Activated CD4-positive, alpha-beta T cell treated with anti-CD3 and anti-CD28 coated beads for 36 hours (primary cell): ENCODE measurements around the gene MON2. TPM values are rescaled to one million over a fixed set of nuclear protein-coding genes. Genes with fewer than 3 reads are reported as not detected.

Experiments used
- ATAC-seq: fragments of 200-7000 bp; cut with Tn5 transposase; one replicate; pipeline ENCODE4 v1.10.0; 2021; ENCODE audit warnings: mild to moderate bottlenecking, moderate library complexity
- CTCF ChIA-PET: fragments of 350-600 bp; sonication (Branson Sonifier 250); formaldehyde crosslinking; loops from one replicate; lab custom pipeline; 2021; ENCODE audit warnings: antibody characterized with exemption; lab: Charles Lee
- POLR2A ChIA-PET: fragments of 350-600 bp; sonication (Branson Sonifier 250); formaldehyde crosslinking; loops from one replicate; lab custom pipeline; 2021; ENCODE audit warnings: antibody characterized with exemption, inconsistent platforms; lab: Charles Lee
- DNase-seq: peaks from one replicate; pipeline ENCODE4 v3.0.0-alpha.2; 2020
- H3K27ac Mint-ChIP-seq: one replicate; pipeline ENCODE4 v1.8.0; 2021; ENCODE audit warnings: mixed read lengths
- H3K27me3 Mint-ChIP-seq: one replicate; pipeline ENCODE4 v1.8.0; 2021; ENCODE audit warnings: mixed read lengths
- H3K36me3 Mint-ChIP-seq: one replicate; pipeline ENCODE4 v1.8.0; 2021; ENCODE audit warnings: low read depth, mixed read lengths
- H3K4me1 Mint-ChIP-seq: one replicate; pipeline ENCODE4 v1.8.0; 2021; ENCODE audit warnings: mixed read lengths
- H3K4me3 Mint-ChIP-seq: one replicate; pipeline ENCODE4 v1.8.0; 2021; ENCODE audit warnings: mild to moderate bottlenecking, moderate library complexity, mixed read lengths
- H3K9me3 Mint-ChIP-seq: one replicate; pipeline ENCODE4 v1.8.0; 2021; ENCODE audit warnings: low read depth, mixed read lengths
- intact Hi-C, 2 experiments: fragments of 100-400 bp; cut with DNase I in 1 of 2; cut with micrococcal nuclease in 1 of 2; formaldehyde crosslinking; loops; one replicate each; pipeline versions ENCODE4 v1.14.2 to v1.15.1; 2022 to 2024; cut with DNase I, micrococcal nuclease
- total RNA-seq, 2 experiments: library from RNA; stranded (reverse); gene quantifications; one replicate each; pipeline ENCODE4 v1.2.3, GENCODE V29; 2021

MON2 gene
- total RNA-seq, 2 experiments from 2014 or later: 26.9 to 31.3 TPM

- H3K27ac Mint-ChIP-seq: no peak overlapping the region
- CTCF ChIA-PET: no interaction called here
- no peaks in the 10 kb centered on the region for H3K9me3 Mint-ChIP-seq
- intact Hi-C loops: no loop called here
- no peak for DNase-seq
- no peaks in the 10 kb centered on the region for H3K27me3 Mint-ChIP-seq
- H3K4me1 Mint-ChIP-seq: no peaks in the 10 kb centered on the region
- no peak for ATAC-seq
- peaks cover 17% of the 10 kb centered on the region for H3K36me3 Mint-ChIP-seq
- POLR2A ChIA-PET: no interaction called here
- H3K4me3 Mint-ChIP-seq: no peak overlapping the region
These were observed 122.3 kb downstream of the MON2 start for GRCh38 chr12:62588916-62589315.

GRCh38 chr12:62597253-62597652 is 130.6 kb downstream of the MON2 start:
- Mint-ChIP-seq H3K4me3 (no peak overlapping the region), H3K27ac (no peak overlapping the region), H3K36me3 (no peaks in the 10 kb centered on the region), H3K27me3 (no peaks in the 10 kb centered on the region), H3K4me1 (peaks cover 7% of the 10 kb centered on the region), H3K9me3 (no peaks in the 10 kb centered on the region)
- ChIA-PET CTCF (interaction anchor here (0.5 kb wide), 1 partner anchor 200 kb away, joined by 3 read pairs; no protein-coding TSS in a partner anchor), POLR2A (no interaction called here)
- ATAC-seq (no peak), DNase-seq (no peak)
- intact Hi-C loops: no loop called here

DNA sequence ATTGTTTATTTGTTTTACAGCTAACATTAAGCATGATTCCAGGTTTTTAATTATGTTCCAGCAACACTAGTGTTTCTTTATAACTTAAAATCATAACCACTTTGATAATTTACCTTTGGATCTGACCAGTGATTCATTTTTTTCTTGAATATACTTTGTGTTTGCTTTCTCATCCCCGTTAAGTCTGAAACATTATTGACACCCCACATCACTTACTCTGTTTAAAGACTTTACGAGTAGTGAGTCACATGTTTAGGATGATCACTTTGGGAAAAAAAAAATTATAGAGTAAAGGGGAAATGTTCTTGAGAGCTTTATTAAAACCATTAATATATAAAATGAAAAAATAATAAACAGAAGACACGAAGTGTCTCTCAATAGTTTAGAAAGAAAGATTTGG is 132.2 kb downstream of the MON2 start:
- no peak for ATAC-seq
- CTCF ChIA-PET: interaction anchor here (0.7 to 1.3 kb wide), 3 partner anchors 22 to 195 kb away, joined by 3 to 4 read pairs (median 3); no protein-coding TSS in a partner anchor

DNA sequence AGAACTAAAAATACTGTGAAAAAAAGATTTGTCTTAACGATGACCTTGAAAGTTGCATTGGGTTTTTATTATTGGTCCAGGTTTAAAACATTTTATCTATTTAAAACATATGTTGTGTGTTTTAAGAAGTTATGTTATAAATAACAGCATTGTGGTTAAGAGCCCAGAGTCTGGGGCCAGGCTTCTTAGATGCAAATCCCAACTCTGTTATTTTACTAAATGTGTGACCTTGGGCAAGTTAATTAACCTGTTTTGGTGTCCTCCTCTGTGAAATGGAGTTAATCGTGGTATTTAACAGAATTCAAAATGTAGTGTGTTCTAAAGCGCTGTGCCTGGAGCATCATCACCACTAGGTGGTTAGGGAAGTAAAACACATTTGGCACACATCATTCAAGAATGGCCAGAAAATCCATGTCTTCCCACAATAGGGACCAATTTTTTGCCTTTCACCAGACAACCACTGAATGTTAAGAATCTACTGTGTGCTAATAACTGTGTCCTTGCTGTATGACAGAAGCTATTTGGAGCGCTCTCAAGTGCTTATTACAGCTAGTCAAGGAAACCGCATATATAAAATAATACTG is 133.3 kb downstream of the MON2 start:
- H3K4me1 Mint-ChIP-seq: peaks cover 14% of the 10 kb centered on the region
- H3K27me3 Mint-ChIP-seq: no peaks in the 10 kb centered on the region
- POLR2A ChIA-PET: no interaction called here
- no peaks in the 10 kb centered on the region for H3K9me3 Mint-ChIP-seq
- DNase-seq: no peak
- ATAC-seq: no peak
- intact Hi-C loops: loop anchor here (5.0 kb wide), 1 partner anchor 192 kb away; no protein-coding TSS in a partner anchor
- H3K36me3 Mint-ChIP-seq: peaks cover 7% of the 10 kb centered on the region
- H3K27ac Mint-ChIP-seq: no peak overlapping the region
- CTCF ChIA-PET: interaction anchor here (0.6 to 1.3 kb wide), 2 partner anchors 194 to 198 kb away, joined by 3 read pairs; no protein-coding TSS in a partner anchor
- no peak overlapping the region for H3K4me3 Mint-ChIP-seq

More for the DNA sequence above, 132.2 kb downstream of the MON2 start:
- Mint-ChIP-seq H3K27ac (no peak overlapping the region), H3K36me3 (no peaks in the 10 kb centered on the region), H3K4me1 (peaks cover 7% of the 10 kb centered on the region), H3K27me3 (no peaks in the 10 kb centered on the region), H3K9me3 (no peaks in the 10 kb centered on the region), H3K4me3 (no peak overlapping the region)
- intact Hi-C loops: no loop called here
- no peak for DNase-seq
- POLR2A ChIA-PET: no interaction called here

DNA sequence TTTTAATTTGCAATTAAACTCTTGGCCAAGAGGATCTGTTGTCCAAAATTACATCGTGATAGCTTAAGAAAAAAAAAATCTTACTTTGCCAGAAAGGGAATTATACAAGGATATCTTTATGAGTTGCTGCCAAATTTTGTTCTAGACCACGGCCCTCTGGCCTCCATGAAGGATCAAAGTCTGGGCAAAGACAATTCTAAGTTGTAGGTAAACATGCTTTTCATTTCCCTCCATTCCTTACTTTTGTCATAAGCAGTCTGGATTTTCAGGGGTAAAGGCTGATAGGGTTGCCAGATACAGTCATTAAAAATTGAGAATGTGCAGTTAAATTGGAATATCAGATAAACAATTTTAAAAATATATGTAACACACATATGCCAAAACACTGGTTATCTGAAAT is 135.1 kb downstream of the MON2 start:
- Mint-ChIP-seq H3K36me3 (peaks cover 8% of the 10 kb centered on the region), H3K27me3 (no peaks in the 10 kb centered on the region), H3K27ac (peak overlapping the region; percentile 74), H3K4me1 (peaks cover 31% of the 10 kb centered on the region), H3K4me3 (peak overlapping the region; percentile 77), H3K9me3 (no peaks in the 10 kb centered on the region)
- ATAC-seq (no peak), DNase-seq (no peak)
- ChIA-PET POLR2A (interaction anchor here (0.7 kb wide), 1 partner anchor 461 kb away, joined by 3 read pairs; no protein-coding TSS in a partner anchor), CTCF (no interaction called here)
- intact Hi-C loops: loop anchor here (1.0 to 5.0 kb wide), 5 partner anchors 40 to 1177 kb away; partner anchors contain the start of genes MON2 (in 1 of the 2), RXYLT1 (in 1 of the 2) and USP15 (in 1 of the 2)

GRCh38 chr12:62602255-62603060 is 135.8 kb downstream of the MON2 start:
- intact Hi-C loops: loop anchor here (1.0 to 5.0 kb wide), 7 partner anchors 39 to 1176 kb away; partner anchors contain the start of genes MON2 (in 2 of the 2), USP15 (in 2 of the 2) and RXYLT1 (in 1 of the 2)
- no peaks in the 10 kb centered on the region for H3K9me3 Mint-ChIP-seq

GRCh38 chr12:62603061-62603810 is 136.6 kb downstream of the MON2 start:
- peak; percentile 87 for DNase-seq
- ChIA-PET CTCF (interaction anchor here (0.8 to 1.8 kb wide), 11 partner anchors 10 to 210 kb away, joined by 3 to 9 read pairs (median 4); partner anchors contain the start of gene MON2), POLR2A (interaction anchor here (0.6 to 1.8 kb wide), 6 partner anchors 9 to 343 kb away, joined by 3 to 10 read pairs (median 4); partner anchors contain the start of gene USP15)
- intact Hi-C loops: loop anchor here (1.0 to 5.0 kb wide), 6 partner anchors 136 to 1176 kb away; partner anchors contain the start of genes MON2 (in 2 of the 2), USP15 (in 2 of the 2) and RXYLT1 (in 1 of the 2)
- peaks cover 8% of the 10 kb centered on the region for H3K36me3 Mint-ChIP-seq
- no peaks in the 10 kb centered on the region for H3K27me3 Mint-ChIP-seq
- peaks cover 35% of the 10 kb centered on the region for H3K4me1 Mint-ChIP-seq
- H3K27ac Mint-ChIP-seq: peak overlapping the region; percentile 97
- peak; percentile 78 for ATAC-seq
- H3K9me3 Mint-ChIP-seq: no peaks in the 10 kb centered on the region
- H3K4me3 Mint-ChIP-seq: peak overlapping the region; percentile 77

More at GRCh38 chr12:62602255-62603060, 135.8 kb downstream of the MON2 start:
- no peaks in the 10 kb centered on the region for H3K27me3 Mint-ChIP-seq
- ChIA-PET CTCF (interaction anchor here (0.7 to 1.8 kb wide), 10 partner anchors 10 to 311 kb away, joined by 3 to 9 read pairs (median 4); partner anchors contain the start of gene MON2), POLR2A (interaction anchor here (0.6 to 1.8 kb wide), 7 partner anchors 8 to 462 kb away, joined by 3 to 10 read pairs (median 3); partner anchors contain the start of gene USP15)
- peaks cover 35% of the 10 kb centered on the region for H3K4me1 Mint-ChIP-seq
- ATAC-seq (peak; percentile 67), DNase-seq (peak; percentile 90)
- H3K4me3 Mint-ChIP-seq: peak overlapping the region; percentile 77
- peaks cover 8% of the 10 kb centered on the region for H3K36me3 Mint-ChIP-seq
- peak overlapping the region; percentile 97 for H3K27ac Mint-ChIP-seq

DNA sequence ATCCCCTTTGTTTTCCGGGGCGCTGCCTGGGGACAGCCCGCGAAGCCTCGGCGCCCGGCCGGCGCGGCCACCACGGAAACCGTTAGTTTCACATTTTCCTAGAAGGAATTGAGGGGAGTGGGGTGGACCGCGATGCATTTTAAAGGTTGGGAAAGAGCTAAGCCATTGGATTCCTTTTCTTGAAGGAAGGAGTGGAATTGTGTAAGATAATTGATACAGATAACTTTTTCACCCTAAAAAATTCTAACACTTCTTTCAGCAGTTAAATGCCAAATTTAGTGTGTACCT is 137.1 kb downstream of the MON2 start:
- Mint-ChIP-seq H3K4me3 (peak overlapping the region; percentile 77), H3K9me3 (no peaks in the 10 kb centered on the region), H3K36me3 (peaks cover 8% of the 10 kb centered on the region), H3K27ac (peak overlapping the region; percentile 97), H3K27me3 (no peaks in the 10 kb centered on the region), H3K4me1 (peaks cover 35% of the 10 kb centered on the region)
- POLR2A ChIA-PET: interaction anchor here (1.3 to 1.8 kb wide), 3 partner anchors 10 to 344 kb away, joined by 3 to 5 read pairs (median 4); partner anchors contain the start of gene USP15
- ATAC-seq (no peak), DNase-seq (no peak)
- intact Hi-C loops: loop anchor here (1.0 to 5.0 kb wide), 7 partner anchors 38 to 1175 kb away; partner anchors contain the start of genes MON2 (in 2 of the 2), USP15 (in 2 of the 2) and RXYLT1 (in 1 of the 2)
- CTCF ChIA-PET: interaction anchor here (0.6 to 1.8 kb wide), 8 partner anchors 9 to 320 kb away, joined by 3 to 9 read pairs (median 4); partner anchors contain the start of gene MON2

DNA sequence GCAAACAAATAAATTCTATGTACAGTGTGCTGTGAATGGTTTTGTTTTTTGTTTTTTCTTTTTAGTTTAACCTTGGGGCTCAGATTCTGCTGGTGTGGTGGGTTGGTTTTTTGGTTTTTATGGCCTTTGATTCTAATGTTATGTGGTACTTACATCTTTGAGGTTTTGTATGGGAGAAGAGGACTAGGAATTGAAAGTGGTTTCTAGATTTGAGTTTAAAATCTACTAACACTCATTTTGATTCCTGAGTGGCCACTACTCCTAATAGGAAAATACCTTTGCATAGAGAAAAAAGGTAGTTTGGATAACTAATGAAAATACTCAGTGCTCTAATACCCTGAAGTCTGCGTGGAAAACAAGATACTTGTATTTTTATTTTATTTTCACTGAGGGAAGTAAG is 137.7 kb downstream of the MON2 start:
- intact Hi-C loops: loop anchor here (1.0 to 5.0 kb wide), 2 partner anchors 37 to 188 kb away; no protein-coding TSS in a partner anchor
- DNase-seq: no peak
- Mint-ChIP-seq H3K4me3 (peak overlapping the region; percentile 77), H3K36me3 (peaks cover 8% of the 10 kb centered on the region), H3K9me3 (no peaks in the 10 kb centered on the region), H3K27ac (peak overlapping the region; percentile 97), H3K27me3 (no peaks in the 10 kb centered on the region), H3K4me1 (peaks cover 35% of the 10 kb centered on the region)
- ChIA-PET POLR2A (no interaction called here), CTCF (interaction anchor here (0.6 to 1.8 kb wide), 3 partner anchors 8 to 321 kb away, joined by 3 to 9 read pairs (median 4); no protein-coding TSS in a partner anchor)
- no peak for ATAC-seq

GRCh38 chr12:62604871-62605270 is 138.2 kb downstream of the MON2 start:
- Mint-ChIP-seq H3K9me3 (no peaks in the 10 kb centered on the region), H3K27me3 (no peaks in the 10 kb centered on the region), H3K4me3 (peak overlapping the region; percentile 77), H3K27ac (peak overlapping the region; percentile 26), H3K4me1 (peaks cover 35% of the 10 kb centered on the region), H3K36me3 (peaks cover 8% of the 10 kb centered on the region)
- DNase-seq (no peak), ATAC-seq (no peak)
- CTCF ChIA-PET: interaction anchor here (1.7 to 2.4 kb wide), 3 partner anchors 13 to 189 kb away, joined by 4 to 9 read pairs (median 7); no protein-coding TSS in a partner anchor
- POLR2A ChIA-PET: no interaction called here
- intact Hi-C loops: loop anchor here (1.0 to 5.0 kb wide), 2 partner anchors 36 to 187 kb away; no protein-coding TSS in a partner anchor
